Esophagus squamous epithelium (tissue), 5 donors: ENCODE results near the gene ETS2. TPM values are rescaled to one million over a fixed set of nuclear protein-coding genes. Genes with fewer than 3 reads are reported as not detected.
"Not testable (repeated sequence)": the region's sequence is repeated elsewhere in the genome, so short reads cannot be mapped to it uniquely, and the experiment has no call there.

Source experiments
- DNase-seq: peaks from one replicate; lab custom pipeline; 2025; lab: John Stamatoyannopoulos, UW
- H3K27ac ChIP-seq, 4 donors: fragments of 200-600 bp; sonication (generic); one replicate each; pipeline ENCODE4 v1.5.1; 2016 to 2019; ENCODE audit warnings: mild to moderate bottlenecking in 1 of 4
- H3K27me3 ChIP-seq, 4 donors: fragments of 200-600 bp; sonication (generic); 1 replicate in 3 of 4; 2 replicates in 1 of 4; pipeline versions ENCODE4 v1.5.1 to v1.6.0; 2017 to 2021; ENCODE audit warnings: antibody characterized with exemption in 1 of 4
- H3K36me3 ChIP-seq, 3 donors: fragments of 200-600 bp; sonication (generic); one replicate each; pipeline ENCODE4 v1.5.1; 2016 to 2019
- H3K4me1 ChIP-seq, 3 donors: fragments of 200-600 bp; sonication (generic); one replicate each; pipeline ENCODE4 v1.5.1; 2017 to 2019
- H3K4me3 ChIP-seq, 4 donors: fragments of 200-600 bp; sonication (generic); 1 replicate in 3 of 4; 2 replicates in 1 of 4; pipeline ENCODE4 v1.5.1; 2016 to 2019; ENCODE audit warnings: mild to moderate bottlenecking in 2 of 4, moderate library complexity in 1 of 4
- H3K9me3 ChIP-seq, 3 donors: fragments of 200-600 bp; sonication (generic); one replicate each; pipeline ENCODE4 v1.5.1; 2016 to 2019
- POLR2A ChIP-seq, 4 donors: fragments of 450-650 bp; IDR thresholded peaks; one replicate each; pipeline ENCODE4 v1.6.1; 2017; ENCODE audit warnings: antibody characterized with exemption in 4 of 4, mild to moderate bottlenecking in 4 of 4, moderate library complexity in 3 of 4
- WGBS, 2 donors: methylation state at CpG; one replicate each; pipeline ENCODE4 v1.1.5; 2018; 5-methylcytosine and 5-hydroxymethylcytosine counted together
- intact Hi-C: fragments of 100-400 bp; cut with DNase I; formaldehyde crosslinking; loops from one replicate; pipeline ENCODE4 v1.15.0; 2022
- total RNA-seq, 4 donors: library from RNA; depleted of rRNA; stranded (reverse); fragments of >200 nt; gene quantifications; one replicate each; pipeline ENCODE4 v1.1.0, GENCODE V29; 2016
- TF ChIP-seq, protein P1 (sequence below), 6 experiments: fragments of 450-650 bp in 4 of 6; fragments of 200-600 bp in 2 of 6; sonication (generic) in 2 of 6; IDR thresholded peaks; one replicate each; pipeline ENCODE4 v1.5.1; 2016 to 2019; ENCODE audit warnings: antibody characterized with exemption in 6 of 6, mild to moderate bottlenecking in 4 of 6, moderate library complexity in 4 of 6
- donor health status: DM: yes; HTN: yes; CAD: no.

Gene ETS2
- total RNA-seq, 4 donors from 2014 or later = 67.5 to 118 (median 78.8) TPM

DNA sequence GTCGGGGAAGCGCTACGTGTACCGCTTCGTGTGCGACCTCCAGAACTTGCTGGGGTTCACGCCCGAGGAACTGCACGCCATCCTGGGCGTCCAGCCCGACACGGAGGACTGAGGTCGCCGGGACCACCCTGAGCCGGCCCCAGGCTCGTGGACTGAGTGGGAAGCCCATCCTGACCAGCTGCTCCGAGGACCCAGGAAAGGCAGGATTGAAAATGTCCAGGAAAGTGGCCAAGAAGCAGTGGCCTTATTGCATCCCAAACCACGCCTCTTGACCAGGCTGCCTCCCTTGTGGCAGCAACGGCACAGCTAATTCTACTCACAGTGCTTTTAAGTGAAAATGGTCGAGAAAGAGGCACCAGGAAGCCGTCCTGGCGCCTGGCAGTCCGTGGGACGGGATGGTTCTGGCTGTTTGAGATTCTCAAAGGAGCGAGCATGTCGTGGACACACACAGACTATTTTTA, 17.1 kb downstream of the ETS2 start:
- H3K4me1 ChIP-seq = peaks cover 0 to 73% (median 45%) of the 10 kb centered on the region in 3 donors
- H3K4me3 ChIP-seq = no peak overlapping the region
- TF ChIP-seq POLR2A (IDR thresholded peaks at IDR 0.05) = no peak
- TF ChIP-seq, protein P1, sequence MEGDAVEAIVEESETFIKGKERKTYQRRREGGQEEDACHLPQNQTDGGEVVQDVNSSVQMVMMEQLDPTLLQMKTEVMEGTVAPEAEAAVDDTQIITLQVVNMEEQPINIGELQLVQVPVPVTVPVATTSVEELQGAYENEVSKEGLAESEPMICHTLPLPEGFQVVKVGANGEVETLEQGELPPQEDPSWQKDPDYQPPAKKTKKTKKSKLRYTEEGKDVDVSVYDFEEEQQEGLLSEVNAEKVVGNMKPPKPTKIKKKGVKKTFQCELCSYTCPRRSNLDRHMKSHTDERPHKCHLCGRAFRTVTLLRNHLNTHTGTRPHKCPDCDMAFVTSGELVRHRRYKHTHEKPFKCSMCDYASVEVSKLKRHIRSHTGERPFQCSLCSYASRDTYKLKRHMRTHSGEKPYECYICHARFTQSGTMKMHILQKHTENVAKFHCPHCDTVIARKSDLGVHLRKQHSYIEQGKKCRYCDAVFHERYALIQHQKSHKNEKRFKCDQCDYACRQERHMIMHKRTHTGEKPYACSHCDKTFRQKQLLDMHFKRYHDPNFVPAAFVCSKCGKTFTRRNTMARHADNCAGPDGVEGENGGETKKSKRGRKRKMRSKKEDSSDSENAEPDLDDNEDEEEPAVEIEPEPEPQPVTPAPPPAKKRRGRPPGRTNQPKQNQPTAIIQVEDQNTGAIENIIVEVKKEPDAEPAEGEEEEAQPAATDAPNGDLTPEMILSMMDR (IDR thresholded peaks at IDR 0.05) = no peak
- whole genome bisulfite sequencing, 2 donors = 70 to 84% methylated on average over 20 to 22 of the region's 26 CpGs
- DNase-seq = no peak
- peaks cover 0 to 10% (median 5%) of the 10 kb centered on the region in 3 donors for H3K9me3 ChIP-seq
- H3K36me3 ChIP-seq = peaks cover 43 to 77% (median 47%) of the 10 kb centered on the region in 3 donors
- peak overlapping the region; percentile 77 to 91 (median 87) for H3K27ac ChIP-seq
- intact Hi-C loops = loop anchor here (10.0 kb wide), 1 partner anchor 1052 kb away; no protein-coding TSS in a partner anchor
- H3K27me3 ChIP-seq = no peaks in the 10 kb centered on the region

DNA sequence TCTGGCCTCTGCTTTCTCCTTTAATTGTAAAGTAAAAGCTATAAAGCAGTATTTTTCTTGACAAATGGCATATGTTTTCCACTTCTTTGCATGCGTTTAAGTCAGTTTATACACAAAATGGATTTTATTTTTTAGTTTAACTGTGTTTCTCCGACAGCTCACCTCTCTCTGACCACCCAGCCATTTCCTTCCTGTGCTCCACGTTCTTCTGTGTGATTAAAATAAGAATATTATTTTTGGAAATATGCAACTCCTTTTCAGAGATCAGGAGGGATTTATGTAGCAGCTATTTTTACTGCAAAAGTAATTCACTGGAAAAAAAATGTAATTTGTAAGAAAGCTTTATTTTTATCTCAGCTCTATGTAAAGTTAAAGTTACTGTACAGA, 18.0 kb downstream of the ETS2 start:
- H3K9me3 ChIP-seq = peaks cover 0 to 10% (median 5%) of the 10 kb centered on the region in 3 donors
- peaks cover 37 to 68% (median 41%) of the 10 kb centered on the region in 3 donors for H3K36me3 ChIP-seq
- H3K27me3 ChIP-seq = no peaks in the 10 kb centered on the region
- peaks cover 0 to 64% (median 38%) of the 10 kb centered on the region in 3 donors for H3K4me1 ChIP-seq
- intact Hi-C loops = loop anchor here (10.0 kb wide), 1 partner anchor 1051 kb away; no protein-coding TSS in a partner anchor
- H3K27ac ChIP-seq = peak overlapping the region; percentile 11 to 91 (median 87)
- TF ChIP-seq, protein P1 (IDR thresholded peaks at IDR 0.05) = no peak
- DNase-seq = no peak
- H3K4me3 ChIP-seq = no peak overlapping the region
- WGBS, 2 donors = 50 to 59% methylated on average over 3 of the region's 3 CpGs

DNA sequence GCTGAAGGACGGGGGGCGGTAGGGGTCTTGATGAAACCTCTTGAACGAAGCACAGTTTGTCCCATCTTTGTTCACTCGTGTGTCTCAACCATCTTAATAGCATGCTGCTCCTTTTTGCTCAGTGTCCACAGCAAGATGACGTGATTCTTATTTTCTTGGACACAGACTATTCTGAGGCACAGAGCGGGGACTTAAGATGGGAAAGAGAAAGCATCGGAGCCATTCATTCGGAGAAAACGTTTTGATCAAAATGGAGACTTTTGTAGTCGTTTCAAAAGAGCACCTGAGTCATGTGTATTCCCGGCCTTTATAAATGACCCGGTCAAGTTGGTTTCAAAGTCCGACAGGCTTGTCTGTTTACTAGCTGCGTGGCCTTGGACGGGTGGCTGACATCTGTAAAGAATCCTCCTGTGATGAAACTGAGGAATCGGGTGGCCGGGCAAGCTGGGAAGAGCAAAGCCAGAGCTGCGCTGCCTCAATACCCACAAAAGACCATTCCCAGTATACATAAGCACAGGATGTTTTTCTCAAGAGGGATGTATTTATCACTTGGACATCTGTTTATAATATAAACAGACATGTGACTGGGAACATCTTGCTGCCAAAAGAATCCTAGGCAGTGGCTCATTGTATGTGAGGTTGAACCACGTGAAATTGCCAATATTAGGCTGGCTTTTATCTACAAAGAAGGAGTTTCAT, 18.5 kb downstream of the ETS2 start:
- DNase-seq = no peak
- Histone ChIP-seq H3K27ac (peak overlapping the region; percentile 26 to 91 (median 87)), H3K4me3 (no peak overlapping the region), H3K9me3 (peaks cover 0 to 10% (median 5%) of the 10 kb centered on the region in 3 donors), H3K36me3 (peaks cover 32 to 62% (median 35%) of the 10 kb centered on the region in 3 donors), H3K4me1 (peaks cover 0 to 58% (median 35%) of the 10 kb centered on the region in 3 donors), H3K27me3 (no peaks in the 10 kb centered on the region)
- TF ChIP-seq, protein P1 (IDR thresholded peaks at IDR 0.05) = no peak
- no peak for TF ChIP-seq POLR2A (IDR thresholded peaks at IDR 0.05)
- intact Hi-C loops = loop anchor here (10.0 kb wide), 1 partner anchor 1051 kb away; no protein-coding TSS in a partner anchor
- WGBS, 2 donors = 67 to 71% methylated on average over 19 of the region's 19 CpGs

GRCh38 chr21:38825269-38825668, 19.5 kb downstream of the ETS2 start:
- intact Hi-C loops = loop anchor here (10.0 kb wide), 1 partner anchor 1050 kb away; no protein-coding TSS in a partner anchor
- DNase-seq = no peak
- TF ChIP-seq, protein P1 (IDR thresholded peaks at IDR 0.05) = no peak
- TF ChIP-seq POLR2A (IDR thresholded peaks at IDR 0.05) = no peak
- H3K9me3 ChIP-seq = peaks cover 0 to 10% (median 5%) of the 10 kb centered on the region in 3 donors
- 87 to 88% methylated on average over 3 to 4 of the region's 4 CpGs for WGBS, 2 donors
- H3K36me3 ChIP-seq = peaks cover 28 to 52% (median 30%) of the 10 kb centered on the region in 3 donors
- no peak overlapping the region for H3K4me3 ChIP-seq
- H3K4me1 ChIP-seq = peaks cover 0 to 48% (median 25%) of the 10 kb centered on the region in 3 donors
- no peaks in the 10 kb centered on the region for H3K27me3 ChIP-seq
- H3K27ac ChIP-seq = peak overlapping the region; percentile 26 to 91 (median 87)

DNA sequence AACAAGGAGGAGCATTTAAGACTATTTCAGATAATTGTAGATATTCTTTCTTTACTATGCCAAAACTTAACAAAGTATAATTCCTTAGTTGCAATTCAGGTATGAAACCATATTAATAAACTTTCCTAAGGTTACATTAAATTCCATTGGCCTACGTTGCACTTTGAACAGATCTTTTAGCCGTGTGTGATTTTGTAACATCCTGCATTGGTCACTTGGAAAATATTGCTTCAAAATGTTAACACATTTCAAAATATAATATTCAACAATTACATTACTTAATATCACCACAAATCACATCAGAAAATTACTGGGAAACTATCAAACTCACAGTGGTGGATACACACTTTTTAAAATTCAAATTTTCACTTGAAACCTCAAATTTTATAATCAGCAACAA, 20.2 kb downstream of the ETS2 start:
- no peak for DNase-seq
- Histone ChIP-seq H3K9me3 (peaks cover 0 to 10% (median 5%) of the 10 kb centered on the region in 3 donors), H3K4me1 (peaks cover 4 to 45% (median 23%) of the 10 kb centered on the region in 3 donors), H3K4me3 (no peak overlapping the region), H3K27ac (no peak overlapping the region), H3K27me3 (no peaks in the 10 kb centered on the region), H3K36me3 (peaks cover 23 to 46% (median 24%) of the 10 kb centered on the region in 3 donors)
- 34 to 51% methylated on average over 2 of the region's 2 CpGs for WGBS, 2 donors
- TF ChIP-seq, protein P1 (IDR thresholded peaks at IDR 0.05) = no peak
- no peak for TF ChIP-seq POLR2A (IDR thresholded peaks at IDR 0.05)
- intact Hi-C loops = loop anchor here (10.0 kb wide), 1 partner anchor 1049 kb away; no protein-coding TSS in a partner anchor

- WGBS, 2 donors = 91 to 93% methylated on average over 5 to 6 of the region's 7 CpGs
- Histone ChIP-seq H3K4me1 (peaks cover 8 to 42% (median 10%) of the 10 kb centered on the region in 3 donors), H3K36me3 (peaks cover 2 to 24% (median 4%) of the 10 kb centered on the region in 3 donors)
- not testable (repeated sequence) for H3K4me3 ChIP-seq, DNase-seq, H3K27ac ChIP-seq, H3K9me3 ChIP-seq, H3K27me3 ChIP-seq
- intact Hi-C loops = loop anchor here (10.0 kb wide), 1 partner anchor 1047 kb away; no protein-coding TSS in a partner anchor
These were observed 22.4 kb downstream of the ETS2 start for GRCh38 chr21:38828111-38828510.
